Medulla oblongata (tissue), 1 donor: Measurements from ENCODE around the gene IZUMO4.

Experiments
- DNase-seq: peaks from one replicate; pipeline ENCODE4 v3.0.0-alpha.2; 2015; ENCODE audit errors: extremely low spot score

IZUMO4 gene

GRCh38 chr19:2059422-2060201 lies 37.1 kb upstream of the IZUMO4 start:
- peak; percentile 83 for DNase-seq

GRCh38 chr19:2060884-2061494 lies 35.7 kb upstream of the IZUMO4 start:
- DNase-seq: peak; percentile 77

GRCh38 chr19:2061495-2062388 lies 35.0 kb upstream of the IZUMO4 start:
- DNase-seq: peak; percentile 99

GRCh38 chr19:2062389-2062729 lies 34.4 kb upstream of the IZUMO4 start:
- DNase-seq: no peak

- DNase-seq: no peak
These were observed 33.9 kb upstream of the IZUMO4 start for GRCh38 chr19:2062770-2063169.

- no peak for DNase-seq
These were observed 32.9 kb upstream of the IZUMO4 start for GRCh38 chr19:2063824-2064223.

GRCh38 chr19:2064395-2064787 lies 32.3 kb upstream of the IZUMO4 start:
- DNase-seq: no peak

GRCh38 chr19:2064788-2065524 lies 31.8 kb upstream of the IZUMO4 start:
- DNase-seq: peak; percentile 75

- DNase-seq: no peak
These were observed 26.3 kb upstream of the IZUMO4 start for GRCh38 chr19:2070436-2070827.

- no peak for DNase-seq
These were observed 25.6 kb upstream of the IZUMO4 start for GRCh38 chr19:2070986-2071673.

- no peak for DNase-seq
These were observed 23.8 kb upstream of the IZUMO4 start for GRCh38 chr19:2072757-2073551.

GRCh38 chr19:2076526-2076944 lies 20.2 kb upstream of the IZUMO4 start:
- no peak for DNase-seq

GRCh38 chr19:2077398-2077797 lies 19.3 kb upstream of the IZUMO4 start:
- no peak for DNase-seq

- DNase-seq: no peak
These were observed 18.7 kb upstream of the IZUMO4 start for GRCh38 chr19:2077833-2078619.

- no peak for DNase-seq
These were observed 17.4 kb upstream of the IZUMO4 start for GRCh38 chr19:2079076-2079864.

GRCh38 chr19:2079865-2080301 lies 16.8 kb upstream of the IZUMO4 start:
- DNase-seq: no peak

- DNase-seq: no peak
These were observed 16.3 kb upstream of the IZUMO4 start for GRCh38 chr19:2080336-2080988.
